Stimulated activated CD8-positive, alpha-beta memory T cell treated with anti-CD3 and anti-CD28 coated beads, Interleukin-2, amount 100 ng/mL, for 48 hours (primary cell): ENCODE measurements around the gene SLC7A11.

ENCODE experiments used
- DNase-seq, 2 donors: peaks; one replicate each; pipeline ENCODE4 v3.0.0-alpha.2; 2020; ENCODE audit warnings: low read depth in 2 of 2

Gene SLC7A11

DNA sequence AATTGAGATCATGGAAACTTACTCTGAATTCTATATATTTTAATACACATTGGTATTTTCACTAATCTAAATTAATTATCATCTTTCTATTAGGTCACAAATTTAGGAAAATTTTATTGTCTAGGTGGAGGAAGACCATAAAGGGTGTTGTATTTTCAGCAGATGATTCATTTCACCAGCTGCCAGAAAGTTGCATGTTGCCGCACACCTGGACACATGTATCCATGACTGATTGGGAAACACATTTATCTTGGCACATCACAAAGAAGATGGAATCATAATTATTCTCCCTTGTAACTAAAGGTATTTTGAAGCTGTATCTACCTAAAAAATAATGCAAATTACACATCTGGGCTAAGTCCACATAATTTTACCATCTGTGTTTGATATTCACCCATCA lies 33.1 kb downstream of the SLC7A11 start:
- DNase-seq, result no peak

DNA sequence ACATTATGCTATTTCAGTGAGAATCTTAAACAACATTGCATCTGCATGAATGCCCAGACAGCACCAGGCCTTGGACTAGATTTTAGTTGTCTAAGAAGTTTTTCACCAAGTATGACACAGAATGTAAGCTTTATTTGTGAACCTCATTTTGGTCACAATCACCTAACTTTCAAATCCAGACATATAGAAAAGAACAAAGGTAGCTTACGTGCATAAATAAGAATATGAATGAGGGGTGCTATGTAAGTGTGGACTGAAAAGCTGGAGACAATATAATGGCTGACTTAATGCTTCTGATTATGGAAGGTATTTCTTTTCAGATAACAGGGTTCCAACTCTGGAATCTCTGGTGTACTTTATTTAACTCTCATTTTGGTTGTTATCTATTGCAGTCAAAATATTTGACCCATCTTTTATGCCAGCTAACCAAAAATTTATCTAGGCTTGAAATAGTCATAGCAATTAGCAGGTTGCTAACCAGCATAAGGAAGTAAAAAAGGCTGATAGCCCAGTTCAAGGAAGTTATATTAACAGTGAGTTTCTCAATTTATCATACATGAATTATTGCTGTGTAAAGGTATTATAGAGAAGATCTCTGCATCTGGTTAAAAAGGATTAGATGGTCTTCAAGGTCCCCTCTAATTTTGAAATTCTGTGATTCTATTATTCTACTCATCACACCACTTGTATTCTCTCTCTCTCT lies 36.5 kb downstream of the SLC7A11 start:
- DNase-seq, result no peak

DNA sequence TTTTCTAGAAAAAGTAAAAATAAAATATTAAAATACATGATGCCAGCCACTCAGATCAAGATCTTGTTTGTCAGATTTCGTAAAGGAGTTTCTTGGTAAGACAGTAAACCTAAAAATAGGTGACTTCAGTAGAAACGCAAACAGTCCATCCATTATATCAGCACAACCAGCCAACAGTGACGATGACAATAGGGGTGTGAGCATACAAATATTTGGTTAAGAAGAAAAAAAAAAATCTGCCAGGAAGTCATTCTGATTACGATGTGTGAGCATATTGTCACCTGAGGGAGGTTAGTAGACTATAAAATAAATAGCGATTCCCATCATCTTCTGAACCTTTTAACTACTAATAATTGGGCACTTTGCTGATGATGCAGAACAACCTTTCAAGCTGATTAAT lies 37.6 kb downstream of the SLC7A11 start:
- no peak for DNase-seq

- no peak for DNase-seq
Measured at GRCh38 chr4:138202686-138203085, 39.5 kb downstream of the SLC7A11 start.

GRCh38 chr4:138200236-138200590 lies 41.9 kb downstream of the SLC7A11 start:
- DNase-seq, result no peak

- no peak for DNase-seq
Measured at GRCh38 chr4:138199568-138200235, 42.4 kb downstream of the SLC7A11 start.

DNA sequence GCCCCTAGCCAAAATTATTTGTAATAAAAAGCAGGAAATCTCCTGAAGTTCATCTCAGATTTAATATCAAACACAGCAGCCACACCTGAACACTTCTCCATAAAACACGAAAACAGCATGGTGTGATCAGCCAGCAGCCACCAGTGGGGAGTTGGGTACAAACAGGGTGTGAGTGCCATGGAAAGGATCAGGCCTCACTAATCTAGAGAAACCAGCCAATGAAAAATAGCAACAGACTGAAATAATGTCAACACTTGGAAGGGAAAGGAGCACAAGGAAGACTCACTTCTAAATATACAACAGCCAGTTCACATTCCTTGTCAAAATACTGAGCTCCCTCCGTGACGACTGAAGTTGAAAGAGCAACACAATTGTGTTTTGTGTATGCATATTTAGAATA lies 46.0 kb downstream of the SLC7A11 start:
- no peak for DNase-seq

DNA sequence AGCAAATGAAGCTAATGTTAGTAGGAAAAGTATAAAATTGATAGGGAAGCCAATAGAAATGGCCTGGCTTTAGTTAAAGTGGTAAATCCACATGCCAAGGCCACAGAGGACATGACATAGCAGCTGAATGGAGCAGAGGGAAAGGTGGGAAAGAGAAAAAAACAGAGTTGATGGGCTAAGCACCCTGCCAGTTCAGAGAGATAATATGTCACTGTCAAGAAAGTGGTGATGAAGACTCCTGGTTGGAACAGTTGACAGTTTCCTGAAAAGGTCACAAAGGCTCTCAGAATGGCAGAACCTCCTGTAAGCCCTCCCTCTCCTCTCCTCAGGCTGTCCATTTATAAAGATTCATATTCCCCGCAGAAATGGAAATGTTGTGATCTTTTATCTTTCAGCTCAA lies 48.2 kb downstream of the SLC7A11 start:
- DNase-seq, result no peak

GRCh38 chr4:138192113-138192512 lies 50.0 kb downstream of the SLC7A11 start:
- DNase-seq, result no peak

DNA sequence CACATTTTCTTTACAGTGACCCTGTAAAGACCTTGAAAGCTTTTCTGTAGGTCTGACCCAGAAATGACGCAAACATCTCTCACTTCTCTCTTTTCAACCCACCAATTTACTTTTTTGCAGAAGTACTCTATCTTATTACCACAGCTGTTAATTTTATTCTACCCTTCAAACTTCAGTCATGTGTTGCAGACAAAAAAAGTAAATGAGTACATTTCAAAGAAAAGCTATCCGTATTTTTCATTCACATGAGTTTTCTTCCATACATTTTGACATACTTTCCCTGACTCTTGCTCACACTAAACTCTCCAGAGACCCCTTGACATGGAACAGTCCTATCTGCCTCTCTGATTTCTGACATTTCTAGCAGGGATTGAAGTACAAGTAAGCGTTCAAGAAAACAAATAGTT lies 51.7 kb downstream of the SLC7A11 start:
- DNase-seq, result no peak

GRCh38 chr4:138189206-138189605 lies 52.9 kb downstream of the SLC7A11 start:
- no peak for DNase-seq

DNA sequence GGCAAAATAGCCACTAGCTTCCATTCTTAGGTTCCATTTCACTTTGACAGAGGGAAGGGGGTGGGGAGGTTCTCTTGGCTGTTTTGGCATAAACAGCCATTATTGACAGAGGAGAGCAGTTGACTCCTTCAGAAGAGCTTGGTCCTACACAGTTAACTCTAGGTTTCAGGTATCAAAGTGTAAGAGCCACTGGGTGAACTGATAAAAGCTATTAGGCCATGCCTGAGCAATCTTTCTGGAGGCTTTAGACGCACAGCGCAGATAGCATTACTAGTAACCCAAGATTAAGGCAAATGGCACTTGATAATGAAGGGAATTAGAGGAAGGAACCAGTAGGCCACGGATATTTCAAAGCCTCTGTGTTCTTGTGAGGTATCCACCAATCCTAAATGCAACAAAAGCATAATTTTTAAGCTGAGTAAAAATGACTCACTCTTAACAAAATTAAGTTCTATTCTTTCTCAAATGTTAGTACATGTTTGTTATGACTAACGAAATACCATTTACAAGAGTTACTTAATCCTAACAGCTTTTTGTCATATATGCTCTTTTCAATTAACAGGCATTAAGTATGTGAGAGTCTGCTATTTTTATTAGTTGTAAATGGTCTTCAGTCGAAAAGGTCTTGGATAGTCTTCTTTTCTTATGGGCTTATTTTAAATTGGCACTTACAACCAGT lies 53.6 kb downstream of the SLC7A11 start:
- DNase-seq, result no peak

GRCh38 chr4:138185859-138186645 lies 56.1 kb downstream of the SLC7A11 start:
- no peak for DNase-seq

DNA sequence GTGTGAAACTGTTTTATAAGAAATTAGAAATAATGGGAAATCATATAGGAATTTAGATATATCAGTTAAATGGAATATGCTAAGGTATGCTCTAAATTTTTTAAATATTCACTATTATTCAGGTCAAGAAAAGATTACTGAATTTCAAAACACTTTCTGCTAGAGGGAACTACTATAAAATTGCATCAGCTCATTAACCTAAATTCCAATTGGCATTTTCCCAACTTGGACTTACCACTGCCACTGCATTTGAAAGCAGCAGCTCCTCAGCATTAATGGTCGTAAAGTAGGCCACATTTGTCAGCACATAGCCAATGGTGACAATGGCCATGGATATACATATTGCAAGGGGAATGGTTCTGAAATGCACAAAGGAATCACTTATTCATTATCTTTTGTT lies 57.3 kb downstream of the SLC7A11 start:
- DNase-seq, result no peak

GRCh38 chr4:138182838-138183426 lies 59.2 kb downstream of the SLC7A11 start:
- DNase-seq, result no peak

DNA sequence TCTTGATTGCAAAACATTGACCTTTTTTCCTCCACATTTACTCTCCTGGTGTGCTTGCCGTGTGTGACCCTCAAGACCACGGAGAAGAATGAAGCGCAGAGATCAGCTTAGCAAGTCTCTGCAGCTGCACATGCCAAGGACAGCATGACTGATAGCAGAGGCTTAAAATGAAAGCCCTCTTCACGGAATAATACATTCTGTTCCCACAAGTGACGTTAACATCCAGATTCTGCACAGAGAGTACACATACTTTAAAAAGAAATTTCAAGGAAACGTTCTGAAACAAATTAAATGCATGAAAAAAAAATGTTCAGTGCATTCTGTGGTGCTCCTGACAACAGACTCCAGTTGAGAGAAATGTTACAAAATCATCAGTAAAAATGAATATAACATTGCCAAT lies 60.9 kb downstream of the SLC7A11 start:
- DNase-seq, result no peak

GRCh38 chr4:138178566-138178965 lies 63.6 kb downstream of the SLC7A11 start:
- no peak for DNase-seq

DNA sequence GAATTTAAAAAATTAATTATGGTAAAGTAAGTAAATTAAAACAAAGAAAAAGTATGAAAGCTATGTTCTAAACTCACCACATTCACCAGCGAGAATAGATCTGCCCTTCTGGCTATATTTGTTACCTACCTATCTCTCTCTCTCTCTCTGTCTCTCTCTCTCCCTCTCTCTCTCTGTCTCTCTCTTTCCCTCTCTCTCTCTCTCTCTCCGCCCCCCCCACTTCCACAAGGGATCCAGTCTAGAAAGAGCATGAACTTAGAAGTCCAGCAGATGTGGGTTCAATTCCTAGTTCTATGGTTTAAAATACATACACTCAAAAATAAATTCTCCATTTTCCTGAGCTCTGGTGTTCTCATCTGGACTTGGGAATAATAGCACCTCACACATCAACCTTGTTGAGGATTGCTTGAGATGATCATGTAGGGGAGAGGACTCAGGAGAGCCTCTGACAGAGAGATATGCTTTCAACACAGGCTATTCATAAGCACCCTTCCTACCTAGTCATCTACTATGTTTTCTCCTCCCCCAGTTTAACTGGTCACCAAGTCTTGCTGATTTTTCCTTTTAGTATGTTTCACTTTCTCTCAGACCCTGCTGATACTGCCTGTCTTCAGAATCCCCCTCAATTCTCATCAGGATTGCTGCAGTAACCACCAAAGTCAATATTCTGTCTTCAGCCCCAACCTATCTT lies 64.7 kb downstream of the SLC7A11 start:
- no peak for DNase-seq

DNA sequence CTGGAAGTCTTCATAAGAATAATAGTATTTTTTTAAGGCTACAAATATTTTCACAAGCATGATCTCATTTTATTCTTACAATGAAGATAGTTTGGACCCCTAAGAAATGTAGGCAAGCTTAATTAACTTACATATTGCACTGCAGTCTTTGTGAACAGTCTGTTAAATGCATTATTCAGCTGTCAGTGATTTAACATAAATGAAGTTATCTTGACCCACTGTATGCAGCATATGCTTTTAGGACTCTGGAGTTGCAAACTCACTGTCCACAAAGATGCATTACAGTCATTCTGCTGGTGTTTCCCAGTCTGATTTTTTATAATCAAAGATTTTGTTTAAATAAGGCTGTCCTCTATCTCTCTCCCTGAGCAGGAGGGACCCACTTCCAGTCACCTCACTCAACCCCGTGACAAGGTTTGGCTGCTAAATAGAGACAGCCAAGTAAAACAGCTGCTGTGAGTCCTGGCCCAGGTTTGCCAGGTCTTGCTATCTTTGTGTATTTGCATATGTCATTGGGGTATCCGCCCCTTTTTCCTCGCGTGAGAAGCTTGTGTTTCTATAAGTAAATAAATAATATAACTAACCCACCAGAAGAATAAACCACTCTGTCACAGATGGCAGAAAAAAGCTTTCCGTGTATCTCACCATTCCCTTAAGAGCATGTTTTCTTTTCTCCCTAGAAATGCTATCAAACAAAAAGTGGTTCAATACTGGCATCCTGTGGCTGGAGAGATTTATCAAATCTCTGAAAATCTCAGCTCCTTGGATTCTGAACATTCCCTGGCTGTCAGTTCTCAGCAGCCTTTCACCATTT lies 67.0 kb downstream of the SLC7A11 start:
- DNase-seq, result no peak

DNA sequence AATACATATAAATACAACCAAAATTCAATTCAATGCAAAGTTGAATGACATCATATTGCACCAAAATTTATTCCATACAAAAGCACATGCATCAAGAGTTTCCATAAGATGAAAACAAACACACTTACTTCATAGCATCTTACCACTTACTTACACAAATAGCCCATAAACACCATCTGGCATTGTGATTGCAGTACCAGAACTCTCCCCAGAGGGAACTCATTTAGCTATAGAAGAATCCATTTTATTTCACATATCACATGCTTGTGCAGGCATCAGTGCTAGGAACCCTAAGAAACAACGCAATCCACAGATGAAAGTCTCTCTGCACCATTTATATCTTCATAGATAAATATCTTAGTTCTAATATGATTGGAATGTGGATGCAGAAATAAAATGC lies 77.9 kb downstream of the SLC7A11 start:
- no peak for DNase-seq

GRCh38 chr4:138163171-138163570 lies 79.0 kb downstream of the SLC7A11 start:
- no peak for DNase-seq
